ACHN (cell line): ENCODE data around the gene ESYT2.
"Not testable (repeated sequence)": the region's sequence is repeated elsewhere in the genome, so short reads cannot be mapped to it uniquely, and the experiment has no call there.

Experiments used
- DNase-seq: peaks from one replicate; pipeline ENCODE4 v3.0.0-alpha.2; 2015
- in situ Hi-C: cut with HindIII; loops from 2 replicates; pipeline ENCODE4 v1.10.0; 2017; ENCODE audit warnings: low sequenced_read_pairs, low pct_ligation_motif_present, low pct_unique_long_range_greater_than_20kb

ESYT2 gene

GRCh38 chr7:158860394-158860793 lies 31.1 kb upstream of the ESYT2 start:
- in situ Hi-C loops: no loop called here

DNA sequence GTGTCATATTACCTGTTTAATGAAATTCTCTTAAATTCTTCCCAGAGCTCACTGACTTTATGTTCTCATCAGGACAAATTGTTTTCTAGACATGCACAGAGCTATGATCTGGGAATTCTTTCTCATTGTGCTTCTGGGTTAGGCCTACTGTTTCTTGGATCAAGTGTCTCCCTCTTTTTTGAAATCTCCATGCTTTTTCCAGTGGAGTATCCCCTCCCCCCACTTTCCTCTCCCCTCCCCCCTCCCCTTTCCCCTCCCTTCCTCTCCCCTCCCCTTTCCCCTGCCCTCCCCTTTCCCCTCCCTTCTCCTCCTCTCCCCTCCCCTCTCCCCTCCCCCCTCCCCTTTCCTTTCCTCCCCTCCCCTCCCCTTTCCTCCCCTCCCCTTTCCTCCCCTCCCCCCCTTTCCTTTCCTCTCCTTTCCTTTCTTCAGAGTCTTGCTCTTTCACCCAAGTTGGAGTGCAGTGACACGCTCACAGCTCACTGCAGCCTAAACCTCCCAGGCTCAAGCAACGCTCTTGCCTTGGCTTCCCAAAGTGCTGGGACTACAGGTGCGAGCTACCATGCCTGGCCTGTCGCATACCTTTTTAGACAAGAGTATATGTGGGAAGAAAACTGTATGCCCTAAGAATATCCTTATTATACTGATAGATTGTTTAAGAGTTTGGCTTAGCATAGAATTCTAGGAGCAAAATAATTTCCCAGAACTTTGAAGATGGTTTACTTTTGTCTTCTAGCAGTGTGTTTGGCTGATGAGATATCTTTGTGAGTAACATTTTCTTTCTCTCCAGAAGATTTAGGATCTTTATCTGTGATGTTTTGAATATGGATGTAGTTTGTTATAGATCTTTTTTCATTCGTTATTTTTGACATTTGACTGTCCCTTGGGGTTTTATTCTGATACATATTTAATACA lies 29.5 kb upstream of the ESYT2 start:
- DNase-seq: peak; percentile 53
- in situ Hi-C loops: no loop called here

More at GRCh38 chr7:158860394-158860793, 31.1 kb upstream of the ESYT2 start:
- no peak for DNase-seq

DNA sequence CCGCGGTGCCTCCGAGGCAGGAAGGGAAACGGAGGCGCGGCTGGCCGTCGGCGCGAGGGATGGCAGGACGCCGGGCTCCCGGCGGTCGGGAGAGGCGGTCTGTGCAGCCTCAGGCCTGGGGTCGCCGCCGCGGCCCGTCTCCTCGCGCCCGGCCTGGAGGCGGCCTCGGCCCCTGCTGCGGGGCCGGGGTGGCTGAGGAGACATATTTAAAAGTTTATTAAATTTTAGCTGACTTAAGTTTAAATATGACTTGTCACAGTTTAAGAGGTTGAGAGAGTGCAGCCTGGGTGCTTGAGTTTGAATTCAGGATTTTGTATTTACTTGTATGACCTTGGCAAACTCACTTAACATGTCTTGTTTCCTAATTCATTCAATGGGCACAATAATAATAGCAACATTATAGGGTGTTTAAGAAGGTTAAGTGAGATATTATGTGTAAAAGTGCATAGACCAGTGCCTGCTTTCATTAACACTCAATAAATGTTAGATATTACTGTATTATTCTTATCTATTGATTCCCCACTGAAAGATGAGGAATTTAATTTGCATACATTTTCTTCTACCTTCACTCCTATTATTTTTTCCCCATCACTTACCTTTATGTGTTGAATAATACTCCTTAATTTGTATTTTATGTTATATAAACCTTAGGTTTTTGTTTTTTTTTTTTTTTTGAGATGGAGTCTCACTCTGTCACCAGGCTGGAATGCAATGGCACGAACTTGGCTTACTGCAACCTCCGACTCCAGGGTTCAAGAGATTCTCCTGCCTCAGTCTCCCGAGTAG lies 27.8 kb upstream of the ESYT2 start:
- in situ Hi-C loops: no loop called here
- peak; percentile 12 for DNase-seq

DNA sequence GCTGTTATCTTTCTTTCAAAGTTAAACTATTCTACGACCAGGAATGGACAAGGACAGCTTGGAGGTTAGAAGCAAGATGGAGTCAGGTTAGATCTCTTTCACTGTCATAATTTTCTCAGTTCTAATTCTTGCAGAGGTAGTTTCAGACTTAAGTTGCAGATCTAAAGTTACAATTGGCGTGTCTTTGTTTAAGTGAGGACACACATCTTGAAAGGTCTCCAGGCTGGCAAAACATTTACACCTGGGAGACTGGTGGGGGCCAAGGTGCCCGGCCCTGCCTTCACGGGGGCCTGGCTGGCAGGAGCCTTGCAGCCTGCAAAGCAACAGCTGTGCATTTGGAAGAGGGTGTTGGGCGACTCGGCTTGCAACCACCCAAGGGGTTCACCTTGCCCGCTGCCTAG lies 25.4 kb upstream of the ESYT2 start:
- in situ Hi-C loops: no loop called here
- DNase-seq: no peak

- in situ Hi-C loops: no loop called here
- DNase-seq: no peak
Observed at GRCh38 chr7:158850545-158851102, 21.3 kb upstream of the ESYT2 start.

- DNase-seq: no peak
- in situ Hi-C loops: no loop called here
Observed at GRCh38 chr7:158849768-158850544, 20.6 kb upstream of the ESYT2 start.

- DNase-seq: no peak
Observed at GRCh38 chr7:158849442-158849767, 20.1 kb upstream of the ESYT2 start.

DNA sequence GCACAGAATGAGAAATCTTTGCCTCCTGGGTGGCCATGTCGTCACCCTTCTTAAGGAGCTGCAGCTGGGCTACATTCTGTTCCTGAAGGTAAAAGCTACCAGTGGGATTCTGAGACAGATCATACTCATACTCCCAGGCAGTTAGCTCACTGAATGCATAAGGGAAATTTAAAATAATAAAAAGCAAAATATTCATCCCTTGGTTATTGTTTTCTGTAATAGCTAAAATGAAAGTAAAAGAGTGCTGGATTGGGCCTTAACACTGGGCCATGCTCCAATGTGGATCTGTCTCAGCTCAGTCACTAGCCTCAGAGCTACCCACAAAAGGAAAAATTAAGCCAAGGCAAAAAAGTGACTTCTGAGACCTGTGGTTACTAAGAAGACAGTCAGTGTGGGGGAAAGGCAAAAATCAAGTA lies 18.1 kb upstream of the ESYT2 start:
- in situ Hi-C loops: no loop called here
- no peak for DNase-seq

More at GRCh38 chr7:158849442-158849767, 20.1 kb upstream of the ESYT2 start:
- in situ Hi-C loops: no loop called here

DNA sequence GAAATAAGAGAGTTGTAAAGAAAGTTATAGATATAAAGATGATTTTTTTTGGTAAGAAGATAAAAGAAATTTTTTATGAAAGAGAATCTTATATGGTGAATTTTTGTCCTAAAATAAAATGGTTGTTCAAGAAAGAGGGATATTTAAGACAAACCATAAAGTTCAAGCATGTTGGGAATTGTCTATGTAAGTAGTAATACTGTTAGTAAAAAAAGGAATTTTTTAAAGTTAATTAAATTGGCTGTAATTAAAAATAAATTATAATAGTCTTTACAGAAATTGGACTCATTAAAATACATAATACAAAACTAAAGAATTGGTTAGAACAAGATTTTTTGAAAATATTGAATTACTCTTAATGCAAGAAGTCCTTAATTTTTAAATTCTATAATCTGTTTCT lies 17.0 kb upstream of the ESYT2 start:
- DNase-seq: no peak
- in situ Hi-C loops: no loop called here

- in situ Hi-C loops: no loop called here
- no peak for DNase-seq
Observed at GRCh38 chr7:158843771-158844170, 14.5 kb upstream of the ESYT2 start.

DNA sequence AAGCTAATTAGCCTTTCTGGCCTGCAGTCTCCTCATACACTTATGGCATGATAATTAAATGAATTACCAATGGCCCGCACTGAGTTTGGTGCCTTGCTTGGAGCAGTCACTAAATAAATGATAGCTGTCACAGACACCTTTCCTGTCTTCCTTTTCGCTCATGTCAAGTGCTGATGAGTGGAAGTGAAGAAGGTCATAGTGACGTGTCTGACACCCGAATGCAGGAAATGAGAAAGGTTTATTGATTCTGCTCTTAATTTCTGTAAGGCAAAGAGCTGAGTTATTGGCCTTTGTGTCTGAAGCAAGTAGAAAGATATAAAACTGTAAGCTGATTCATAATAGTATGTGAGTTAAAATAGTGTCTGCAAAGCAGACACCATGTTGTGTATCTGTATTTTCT lies 13.2 kb upstream of the ESYT2 start:
- DNase-seq: no peak
- in situ Hi-C loops: no loop called here

GRCh38 chr7:158840604-158841003 lies 11.3 kb upstream of the ESYT2 start:
- no peak for DNase-seq
- in situ Hi-C loops: no loop called here

GRCh38 chr7:158839177-158839576 lies 9.9 kb upstream of the ESYT2 start:
- in situ Hi-C loops, DNase-seq: not testable (repeated sequence)

GRCh38 chr7:158837790-158838637 lies 8.7 kb upstream of the ESYT2 start:
- no peak for DNase-seq
- in situ Hi-C loops: no loop called here

DNA sequence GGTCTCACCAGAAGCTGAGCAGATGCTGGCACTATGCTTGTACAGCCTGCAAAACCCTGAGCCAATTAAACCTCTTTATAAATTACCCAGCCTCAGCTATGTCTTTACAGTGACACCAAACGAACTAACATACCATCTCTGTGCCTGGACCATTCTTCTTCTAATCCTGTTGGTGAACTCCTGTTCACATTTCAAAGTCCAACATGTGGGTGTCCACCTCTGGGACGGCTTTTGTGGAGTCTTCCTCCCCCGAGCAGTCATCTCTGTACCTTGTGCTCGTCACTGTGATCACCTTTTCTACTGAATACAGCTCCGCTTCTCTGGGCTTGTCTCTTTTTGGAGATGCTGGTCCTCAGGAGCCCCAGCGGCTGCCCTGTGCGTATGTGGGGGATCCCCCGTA lies 7.4 kb upstream of the ESYT2 start:
- no peak for DNase-seq
- in situ Hi-C loops: no loop called here

DNA sequence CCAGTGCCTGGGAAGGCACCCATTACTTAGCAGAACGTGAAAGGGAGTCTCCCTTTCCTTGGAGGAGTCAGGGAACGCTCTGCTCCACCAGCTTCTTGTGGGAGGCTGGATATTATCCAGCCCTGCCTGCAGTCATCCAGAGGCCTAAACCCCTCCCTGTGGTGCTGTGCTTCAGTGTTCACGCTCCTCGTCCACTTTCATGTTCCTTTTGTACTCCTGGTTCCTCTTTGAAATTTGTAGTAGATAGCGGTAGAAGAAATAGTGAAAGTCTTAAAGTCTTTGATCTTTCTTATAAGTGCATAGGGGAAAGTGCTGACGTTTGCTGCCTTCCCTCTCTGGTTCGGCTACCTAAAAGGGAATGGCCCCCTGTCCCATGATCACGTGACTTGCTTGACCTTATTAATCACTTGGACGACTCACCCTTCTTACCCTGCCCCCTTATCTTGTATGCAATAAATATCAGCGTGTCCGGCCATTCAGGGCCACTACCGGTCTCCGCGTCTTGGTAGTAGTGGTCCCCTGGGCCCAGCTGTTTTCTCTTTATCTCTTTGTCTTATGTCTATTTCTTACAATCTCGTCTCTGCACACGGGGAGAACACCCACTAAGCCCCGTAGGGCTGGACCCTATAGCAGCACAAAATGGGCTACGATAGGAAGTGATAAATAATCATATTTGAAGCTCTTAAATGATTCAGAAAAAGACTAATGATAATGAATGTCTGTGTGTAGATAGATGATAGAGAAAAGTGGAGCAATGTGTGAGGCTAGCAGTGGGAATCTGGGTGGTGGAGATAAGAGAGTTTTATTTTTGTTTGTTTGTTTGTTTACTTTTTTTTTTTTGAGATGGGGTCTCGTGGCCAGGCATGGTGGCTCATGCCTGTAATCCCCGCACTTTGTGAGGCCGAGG lies 5.8 kb upstream of the ESYT2 start:
- no peak for DNase-seq
- in situ Hi-C loops: no loop called here

DNA sequence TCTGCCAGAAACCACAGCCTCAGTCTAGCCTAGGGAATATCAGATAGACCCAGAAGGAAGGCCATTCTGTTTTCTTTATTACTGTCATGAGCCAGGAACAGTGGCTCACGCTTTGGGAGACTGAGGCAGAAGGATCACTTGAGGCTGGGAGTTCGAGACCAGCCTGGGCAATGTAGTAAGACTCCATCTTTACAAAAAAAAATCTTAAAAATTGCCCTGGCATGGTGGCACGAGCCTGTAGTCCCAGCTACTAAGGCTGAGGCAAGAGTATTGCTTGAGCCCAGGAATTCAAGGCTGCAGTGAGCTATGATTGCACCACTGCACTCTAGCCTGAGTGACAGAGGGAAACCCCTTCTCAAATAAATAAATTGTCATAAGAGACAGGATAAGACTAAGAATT lies 3.7 kb upstream of the ESYT2 start:
- in situ Hi-C loops: no loop called here

More for the DNA sequence above, 3.7 kb upstream of the ESYT2 start:
- DNase-seq: no peak
